K562 (cell line): ENCODE measurements around the gene ZMPSTE24. TPM values are rescaled to one million over a fixed set of nuclear protein-coding genes. Genes with fewer than 3 reads are reported as not detected.

Experiments used
- BDP1 ChIP-seq: IDR thresholded peaks from 3 replicates; pipeline ENCODE4 v1.6.1; 2011; ENCODE audit not compliant: insufficient read length, insufficient read depth
- CLOCK ChIP-seq: fragments of 250-450 bp; sonication (Bioruptor Pico); IDR thresholded peaks from 2 replicates; pipeline ENCODE4 v1.4.0; 2020; ENCODE audit warnings: mild to moderate bottlenecking, moderate library complexity, borderline replicate concordance
- DEAF1 ChIP-seq: fragments of 450-650 bp; formaldehyde crosslinking; IDR thresholded peaks from 2 replicates; pipeline ENCODE4 v1.4.0; 2020; ENCODE audit warnings: mild to moderate bottlenecking, moderate library complexity
- FOXJ3 ChIP-seq: sonication (generic); formaldehyde crosslinking; IDR thresholded peaks from 2 replicates; pipeline ENCODE4 v1.4.0; 2020; ENCODE audit warnings: mild to moderate bottlenecking, missing genetic modification reagents
- FOXM1 ChIP-seq, 2 experiments: fragments of 450-650 bp in 1 of 2; sonication (generic) in 1 of 2; formaldehyde crosslinking in 1 of 2; IDR thresholded peaks; 2 replicates each; pipeline versions ENCODE4 v1.6.1 to v1.9.0; 2017 to 2022; ENCODE audit warnings: low read depth in 2 of 2, mild to moderate bottlenecking in 2 of 2, missing genetic modification reagents in 1 of 2, moderate library complexity in 1 of 2
- KAT2B ChIP-seq: IDR thresholded peaks from one replicate; pipeline ENCODE4 v1.6.1; 2012; ENCODE audit warnings: low read depth, mild to moderate bottlenecking, control low read depth, inconsistent platforms, low read length, moderate library complexity
- MECOM ChIP-seq: fragments of 250-450 bp; sonication (Bioruptor Pico); IDR thresholded peaks from 2 replicates; pipeline ENCODE4 v1.8.0; 2022; ENCODE audit warnings: inconsistent platforms
- PATZ1 ChIP-seq: fragments of 250-450 bp; sonication (Bioruptor Pico); IDR thresholded peaks from 2 replicates; pipeline ENCODE4 v1.5.0; 2020; ENCODE audit warnings: mild to moderate bottlenecking, borderline replicate concordance
- RBM14 ChIP-seq: fragments of 200-400 bp; formaldehyde crosslinking; IDR thresholded peaks from 2 replicates; pipeline ENCODE4 v1.6.1; 2018; ENCODE audit warnings: low read depth, mild to moderate bottlenecking, low read length, moderate library complexity, borderline replicate concordance; ENCODE audit not compliant: insufficient read depth
- SIN3A ChIP-seq, 2 experiments: fragments of 150-350 bp in 1 of 2; IDR thresholded peaks; 2 replicates each; pipeline ENCODE4 v1.6.1; 2011 to 2016; ENCODE audit warnings: borderline replicate concordance in 2 of 2, low read depth in 2 of 2, low read length in 2 of 2, mild to moderate bottlenecking in 2 of 2, moderate library complexity in 2 of 2; ENCODE audit not compliant: control insufficient read depth in 1 of 2
- SMC3 ChIP-seq: conservative IDR thresholded peaks from 2 replicates; pipeline ENCODE4 v1.6.1; 2011; ENCODE audit warnings: low read depth, low read length, improper control_type of control experiment; ENCODE audit not compliant: insufficient read depth
- SUPT5H ChIP-seq: fragments of 450-650 bp; IDR thresholded peaks from 2 replicates; pipeline ENCODE4 v1.6.1; 2016
- ZBTB17 ChIP-seq: fragments of 450-650 bp; formaldehyde crosslinking; IDR thresholded peaks from 2 replicates; pipeline ENCODE4 v1.4.0; 2020; ENCODE audit warnings: mild to moderate bottlenecking
- ZBTB8A ChIP-seq: fragments of 450-650 bp; IDR thresholded peaks from 2 replicates; pipeline ENCODE4 v1.6.1; 2018; ENCODE audit warnings: mild to moderate bottlenecking, moderate library complexity; ENCODE audit not compliant: partially characterized antibody
- ZBTB9 ChIP-seq: fragments of 450-650 bp; formaldehyde crosslinking; IDR thresholded peaks from 2 replicates; pipeline ENCODE4 v1.4.0; 2020; ENCODE audit warnings: mild to moderate bottlenecking, moderate library complexity
- ZNF274 ChIP-seq: IDR thresholded peaks from 2 replicates; pipeline ENCODE4 v1.6.1; 2011; ENCODE audit warnings: low read depth, mild to moderate bottlenecking, low read length, moderate library complexity, borderline replicate concordance
- ZNF655 ChIP-seq: fragments of 250-450 bp; sonication (Bioruptor Pico); IDR thresholded peaks from 2 replicates; pipeline ENCODE4 v1.5.0; 2021
- ZNF75A ChIP-seq: fragments of 450-650 bp; formaldehyde crosslinking; IDR thresholded peaks from 2 replicates; pipeline ENCODE4 v1.4.0; 2020; ENCODE audit warnings: mild to moderate bottlenecking
- ZNF830 ChIP-seq: fragments of 250-450 bp; sonication (Bioruptor Pico); IDR thresholded peaks from 2 replicates; pipeline ENCODE4 v1.5.0; 2021; ENCODE audit warnings: mild to moderate bottlenecking
- polyA plus RNA-seq, 8 experiments: library from polyadenylated mRNA; depleted of rRNA in 4 of 8; stranded (reverse) in 5 of 8; unstranded in 3 of 8; fragments of >200 nt; fragmentation: Nextera tagmentation in 2 of 8; fragmentation: Illumina TruSeq in 1 of 8; extraction: Ambion mirVana in 2 of 8; extraction: Trizol in 1 of 8; gene quantifications; 2 replicates each; pipeline versions ENCODE4 v1.2.1 to v1.2.3, GENCODE V29; 2011 to 2014; ENCODE audit warnings: inconsistent platforms in 1 of 8, missing spikeins in 1 of 8
- total RNA-seq, 7 experiments: library from RNA; depleted of rRNA in 6 of 7; stranded (reverse); fragments of >200 nt in 6 of 7; fragmentation: Illumina TruSeq in 2 of 7; extraction: Trizol in 2 of 7; gene quantifications; 2 replicates each; pipeline versions ENCODE4 v1.2.1 to v1.2.3, GENCODE V29; 2011 to 2021; ENCODE audit warnings: low replicate concordance in 1 of 7

Gene ZMPSTE24
- total and polyA plus RNA-seq, 9 of the 15 experiments (the other 6 are each of a cell fraction or from before 2014, with no cell fraction given): 30.7 to 75.9 (median 64.3) TPM

- TF ChIP-seq SIN3A (IDR thresholded peaks at IDR 0.05; ENCODE audit: borderline replicate concordance in 2 of 2, control insufficient read depth in 1 of 2, low read depth in 2 of 2, low read length in 2 of 2): no peak
- no peak for TF ChIP-seq ZBTB9 (CRISPR knock-in tag)
- peak; percentile 86 for TF ChIP-seq SMC3
- TF ChIP-seq FOXM1 (IDR thresholded peaks at IDR 0.05; ENCODE audit: low read depth): no peak
- no peak for TF ChIP-seq FOXM1 (CRISPR knock-in tag; IDR thresholded peaks at IDR 0.05; ENCODE audit: low read depth)
- no peak for TF ChIP-seq ZNF655 (CRISPR knock-in tag)
- TF ChIP-seq ZBTB8A: no peak
- no peak for TF ChIP-seq ZNF75A (CRISPR knock-in tag)
- no peak for TF ChIP-seq ZNF830 (CRISPR knock-in tag)
- TF ChIP-seq ZBTB17 (CRISPR knock-in tag): no peak
- TF ChIP-seq KAT2B: no peak
- no peak for TF ChIP-seq CLOCK
- TF ChIP-seq SUPT5H: no peak
- TF ChIP-seq ZNF274: no peak
- TF ChIP-seq BDP1: no peak
- no peak for TF ChIP-seq FOXJ3 (CRISPR knock-in tag)
- TF ChIP-seq PATZ1: no peak
- no peak for TF ChIP-seq RBM14
- no peak for TF ChIP-seq MECOM
- TF ChIP-seq DEAF1 (CRISPR knock-in tag): peak; percentile 64
These were observed 57.3 kb downstream of the ZMPSTE24 start (continued) for GRCh38 chr1:40315239-40315794.
